Aorta (tissue), 5 donors: Measurements from ENCODE around the gene PPP1R7. TPM values are rescaled to one million over a fixed set of nuclear protein-coding genes. Genes with fewer than 3 reads are reported as not detected.
"Not testable (repeated sequence)": the region's sequence is repeated elsewhere in the genome, so short reads cannot be mapped to it uniquely, and the experiment has no call there.

Source experiments
- ATAC-seq: fragments of 200-7000 bp; cut with Tn5 transposase; one replicate; pipeline ENCODE4 v1.9.1; 2022; ENCODE audit warnings: moderate library complexity; ENCODE audit not compliant: low FRiP score
- DNase-seq, 2 donors: peaks; one replicate each; pipeline ENCODE4 v3.0.0-alpha.2; 2020
- H3K27ac ChIP-seq, 2 donors: one replicate each; pipeline ENCODE4 v1.5.1; 2013; ENCODE audit warnings: low read length in 2 of 2, mild to moderate bottlenecking in 2 of 2, moderate library complexity in 2 of 2, control low read depth in 1 of 2, inconsistent platforms in 1 of 2, low read depth in 1 of 2
- H3K27me3 ChIP-seq, 2 donors: one replicate each; pipeline ENCODE4 v1.6.1; 2013; ENCODE audit warnings: control low read depth in 1 of 2, low read length in 1 of 2, mild to moderate bottlenecking in 1 of 2, moderate library complexity in 1 of 2; ENCODE audit not compliant: insufficient read depth in 2 of 2, control insufficient read depth in 1 of 2
- H3K36me3 ChIP-seq, 2 donors: one replicate each; pipeline ENCODE4 v1.6.1; 2013; ENCODE audit warnings: control low read depth in 1 of 2, low read length in 1 of 2, mild to moderate bottlenecking in 1 of 2; ENCODE audit not compliant: insufficient read depth in 2 of 2, control insufficient read depth in 1 of 2
- H3K4me1 ChIP-seq, 2 donors: one replicate each; pipeline ENCODE4 v1.6.1; 2013; ENCODE audit warnings: low read length in 2 of 2, control low read depth in 1 of 2, mild to moderate bottlenecking in 1 of 2, moderate library complexity in 1 of 2; ENCODE audit not compliant: insufficient read depth in 2 of 2, control insufficient read depth in 1 of 2
- H3K4me3 ChIP-seq, 2 donors: one replicate each; pipeline ENCODE4 v1.5.1; 2013; ENCODE audit warnings: low read length in 2 of 2, control low read depth in 1 of 2, mild to moderate bottlenecking in 1 of 2
- H3K9me3 ChIP-seq: one replicate; pipeline ENCODE4 v1.6.1; 2013; ENCODE audit warnings: mild to moderate bottlenecking, low read length; ENCODE audit not compliant: control insufficient read depth
- WGBS, 2 donors: extraction: QIAGEN DNeasy Blood & Tissue Kit; methylation state at CpG; one replicate each; pipeline ENCODE4 v1.1.7; 2013; 5-methylcytosine and 5-hydroxymethylcytosine counted together
- intact Hi-C, 2 donors: fragments of 100-400 bp; cut with DNase I; formaldehyde crosslinking; loops; one replicate each; pipeline versions ENCODE4 v1.14.2 to v1.15.0; 2022
- polyA plus RNA-seq, 2 donors: library from polyadenylated mRNA; stranded (reverse); fragments of 200-250 nt; gene quantifications; one replicate each; pipeline ENCODE4 v1.2.3, GENCODE V29; 2013
- total RNA-seq, 2 donors: library from RNA; stranded (reverse); fragmentation: NEBNext Ultra II Directional; extraction: Animal tissue kit (Norgen Biotek cat#: 25700); gene quantifications; one replicate each; pipeline ENCODE4 v1.2.1, GENCODE V29; 2021
- donor health status: healthy with polysubstance abuse.
- donor health status: Bipolar disorder and iron deficiency.
- donor health status: DM: no; HTN: no; CAD: no.
- donor health status: DM: no; HTN: no; CAD: no.
- donor health status: DM: yes; HTN: yes; CAD: no.

PPP1R7 gene
- total and polyA plus RNA-seq, 4 donors, result 41.1 to 83.4 (median 60.1) TPM

GRCh38 chr2:241197246-241197645 is 47.0 kb downstream of the PPP1R7 start:
- intact Hi-C loops, H3K36me3 ChIP-seq, H3K27me3 ChIP-seq, H3K9me3 ChIP-seq, H3K27ac ChIP-seq, H3K4me1 ChIP-seq, H3K4me3 ChIP-seq, ATAC-seq: not testable (repeated sequence)
- DNase-seq, result peak in 1 of 2 donors; percentile 49
- WGBS, 2 donors, result 95 to 97% methylated on average over 14 of the region's 14 CpGs

GRCh38 chr2:241197947-241198346 is 47.7 kb downstream of the PPP1R7 start:
- Histone ChIP-seq H3K9me3 (no peaks in the 10 kb centered on the region), H3K27ac (no peak overlapping the region), H3K4me1 (no peaks in the 10 kb centered on the region), H3K27me3 (no peaks in the 10 kb centered on the region), H3K4me3 (no peak overlapping the region), H3K36me3 (no peaks in the 10 kb centered on the region)
- ATAC-seq (no peak), DNase-seq (peak; percentile 17 to 52)
- intact Hi-C loops, result no loop called here
- WGBS, 2 donors, result 87 to 88% methylated on average over 6 of the region's 6 CpGs

- Histone ChIP-seq H3K27ac (no peak overlapping the region), H3K36me3 (no peaks in the 10 kb centered on the region), H3K4me3 (no peak overlapping the region), H3K27me3 (no peaks in the 10 kb centered on the region), H3K9me3 (no peaks in the 10 kb centered on the region), H3K4me1 (no peaks in the 10 kb centered on the region)
- WGBS, 2 donors, result 77 to 79% methylated on average over 27 of the region's 27 CpGs
- intact Hi-C loops, result no loop called here
- ATAC-seq (no peak), DNase-seq (peak; percentile 32 to 73)
Measured at GRCh38 chr2:241198381-241199279, 48.4 kb downstream of the PPP1R7 start.

- H3K4me3 ChIP-seq, result no peak overlapping the region
- peak; percentile 28 to 71 for DNase-seq
- H3K9me3 ChIP-seq, result no peaks in the 10 kb centered on the region
- no peaks in the 10 kb centered on the region for H3K27me3 ChIP-seq
- intact Hi-C loops, result no loop called here
- no peaks in the 10 kb centered on the region for H3K4me1 ChIP-seq
- 86% methylated on average over 15 to 16 of the region's 16 CpGs for WGBS, 2 donors
- no peak for ATAC-seq
- no peaks in the 10 kb centered on the region for H3K36me3 ChIP-seq
- H3K27ac ChIP-seq, result no peak overlapping the region
Measured at GRCh38 chr2:241199286-241199685, 49.0 kb downstream of the PPP1R7 start.

GRCh38 chr2:241199897-241200821 is 49.9 kb downstream of the PPP1R7 start:
- H3K9me3 ChIP-seq, result no peaks in the 10 kb centered on the region
- DNase-seq (peak in 1 of 2 donors; percentile 43), ATAC-seq (no peak)
- intact Hi-C loops, result no loop called here
- no peaks in the 10 kb centered on the region for H3K36me3 ChIP-seq
- WGBS, 2 donors, result 86 to 87% methylated on average over 41 to 42 of the region's 42 CpGs
- no peaks in the 10 kb centered on the region for H3K27me3 ChIP-seq
- no peak overlapping the region for H3K27ac ChIP-seq
- H3K4me1 ChIP-seq, result no peaks in the 10 kb centered on the region
- H3K4me3 ChIP-seq, result no peak overlapping the region

- intact Hi-C loops, result no loop called here
- DNase-seq (no peak), ATAC-seq (no peak)
- Histone ChIP-seq H3K36me3 (no peaks in the 10 kb centered on the region), H3K4me1 (no peaks in the 10 kb centered on the region), H3K27ac (no peak overlapping the region), H3K27me3 (no peaks in the 10 kb centered on the region), H3K4me3 (no peak overlapping the region), H3K9me3 (no peaks in the 10 kb centered on the region)
- WGBS, 2 donors, result 90 to 91% methylated on average over 21 of the region's 21 CpGs
Measured at GRCh38 chr2:241200822-241201395, 50.6 kb downstream of the PPP1R7 start.

GRCh38 chr2:241201445-241202267 is 51.4 kb downstream of the PPP1R7 start:
- Histone ChIP-seq H3K27ac (no peak overlapping the region), H3K36me3 (no peaks in the 10 kb centered on the region), H3K27me3 (no peaks in the 10 kb centered on the region), H3K4me1 (no peaks in the 10 kb centered on the region), H3K9me3 (no peaks in the 10 kb centered on the region), H3K4me3 (no peak overlapping the region)
- WGBS, 2 donors, result 90% methylated on average over 24 of the region's 24 CpGs
- no peak for DNase-seq
- ATAC-seq, result no peak
- intact Hi-C loops, result no loop called here

- Histone ChIP-seq H3K4me3 (no peak overlapping the region), H3K27me3 (no peaks in the 10 kb centered on the region), H3K36me3 (no peaks in the 10 kb centered on the region), H3K4me1 (no peaks in the 10 kb centered on the region), H3K27ac (no peak overlapping the region), H3K9me3 (no peaks in the 10 kb centered on the region)
- 88 to 89% methylated on average over 15 of the region's 15 CpGs for WGBS, 2 donors
- no peak for DNase-seq
- no peak for ATAC-seq
- intact Hi-C loops, result no loop called here
Measured at GRCh38 chr2:241202268-241202585, 52.0 kb downstream of the PPP1R7 start.
